H1 (cell line): ENCODE data around the gene ZFR. TPM values are rescaled to one million over a fixed set of nuclear protein-coding genes. Genes with fewer than 3 reads are reported as not detected.

Experiments used
- ASH2L ChIP-seq: fragments of 200-600, 300-600 bp; sonication (generic); IDR thresholded peaks from one replicate; pipeline ENCODE4 v1.7.1; 2017; ENCODE audit warnings: low read length
- BACH1 ChIP-seq: IDR thresholded peaks from 2 replicates; pipeline ENCODE4 v1.6.1; 2012; ENCODE audit warnings: low read length, improper control_type of control experiment
- BRCA1 ChIP-seq: IDR thresholded peaks from 2 replicates; pipeline ENCODE4 v1.6.1; 2012; ENCODE audit warnings: low read depth, low read length, improper control_type of control experiment
- HDAC2 ChIP-seq, 2 experiments: fragments of 300-600 bp in 1 of 2; sonication (generic) in 1 of 2; IDR thresholded peaks; 2 replicates each; pipeline ENCODE4 v1.6.1; 2011 to 2012; ENCODE audit warnings: low read depth in 2 of 2, low read length in 2 of 2, mild to moderate bottlenecking in 2 of 2, moderate library complexity in 2 of 2, borderline replicate concordance in 1 of 2, inconsistent platforms in 1 of 2
- JUND ChIP-seq: IDR thresholded peaks from 2 replicates; pipeline ENCODE4 v1.6.1; 2011; ENCODE audit warnings: mild to moderate bottlenecking, improper control_type of control experiment, low read length
- SP1 ChIP-seq: IDR thresholded peaks from 2 replicates; pipeline ENCODE4 v1.6.1; 2011; ENCODE audit warnings: low read depth, low read length
- YY1 ChIP-seq: IDR thresholded peaks from 2 replicates; pipeline ENCODE4 v1.6.1; 2011; ENCODE audit warnings: low read depth, mild to moderate bottlenecking, low read length
- polyA plus RNA-seq, 7 experiments: library from polyadenylated mRNA; depleted of rRNA in 3 of 7; stranded (reverse) in 5 of 7; unstranded in 2 of 7; fragments of >200 nt in 5 of 7; fragments of 200-250 nt in 2 of 7; gene quantifications; 1 replicate in 5 of 7; 2 replicates in 1 of 7; 4 replicates in 1 of 7; pipeline versions ENCODE4 v1.2.1 to v1.2.3, GENCODE V29; 2011 to 2013; ENCODE audit warnings: missing spikeins in 2 of 7, mixed read lengths in 2 of 7
- total RNA-seq: library from RNA; stranded (reverse); fragmentation: NEBNext Ultra II Directional; extraction: Animal tissue kit (Norgen Biotek cat#: 25700); gene quantifications from 2 replicates; pipeline ENCODE4 v1.2.1, GENCODE V29; 2021

ZFR gene
- total and polyA plus RNA-seq, 2 of the 8 experiments (the other 6 are each of a cell fraction or from before 2014, with no cell fraction given) = 68.8 to 92.7 TPM

GRCh38 chr5:32319926-32320543, 124.5 kb downstream of the ZFR start (continued):
- TF ChIP-seq YY1 = no peak
- no peak for TF ChIP-seq HDAC2 (IDR thresholded peaks at IDR 0.05; ENCODE audit: borderline replicate concordance in 1 of 2, low read depth in 2 of 2, low read length in 2 of 2)
- no peak for TF ChIP-seq JUND
- TF ChIP-seq ASH2L = no peak
- TF ChIP-seq BRCA1 = no peak
- no peak for TF ChIP-seq BACH1
- TF ChIP-seq SP1 = no peak
